Measurements from ENCODE around the gene HDLBP.
"Not testable (repeated sequence)": the region's sequence is repeated elsewhere in the genome, so short reads cannot be mapped to it uniquely, and the experiment has no call there.

Gene HDLBP

GRCh38 chr2:241213041-241213440 is 102.4 kb downstream of the HDLBP start:
- no peak for DNase-seq (ENCODE audit: low spot score)

DNA sequence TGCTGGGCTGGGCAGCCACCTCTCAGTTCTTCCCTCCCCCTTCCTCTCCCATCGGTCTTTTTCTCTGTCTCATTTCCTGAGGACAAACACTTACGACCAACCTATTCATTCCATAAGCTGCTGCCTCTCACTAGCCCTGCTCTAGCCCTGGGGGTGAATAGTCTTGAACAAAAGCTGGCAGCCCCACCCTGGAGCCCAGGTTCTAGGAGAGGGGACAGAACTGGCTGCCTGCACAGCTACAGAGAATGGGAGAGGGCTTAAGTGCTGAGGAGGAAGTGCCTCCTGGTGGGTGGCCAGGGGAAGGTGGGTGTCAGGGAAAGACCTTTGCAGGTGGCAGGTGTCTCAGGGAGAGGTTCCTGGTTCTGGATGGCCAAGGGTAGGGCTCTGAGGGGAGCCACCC is 104.2 kb downstream of the HDLBP start:
- DNase-seq (ENCODE audit: low spot score), result no peak

GRCh38 chr2:241209271-241209670 is 106.2 kb downstream of the HDLBP start:
- DNase-seq (ENCODE audit: low spot score), result no peak

GRCh38 chr2:241208058-241208457 is 107.4 kb downstream of the HDLBP start:
- DNase-seq (ENCODE audit: low spot score), result no peak

DNA sequence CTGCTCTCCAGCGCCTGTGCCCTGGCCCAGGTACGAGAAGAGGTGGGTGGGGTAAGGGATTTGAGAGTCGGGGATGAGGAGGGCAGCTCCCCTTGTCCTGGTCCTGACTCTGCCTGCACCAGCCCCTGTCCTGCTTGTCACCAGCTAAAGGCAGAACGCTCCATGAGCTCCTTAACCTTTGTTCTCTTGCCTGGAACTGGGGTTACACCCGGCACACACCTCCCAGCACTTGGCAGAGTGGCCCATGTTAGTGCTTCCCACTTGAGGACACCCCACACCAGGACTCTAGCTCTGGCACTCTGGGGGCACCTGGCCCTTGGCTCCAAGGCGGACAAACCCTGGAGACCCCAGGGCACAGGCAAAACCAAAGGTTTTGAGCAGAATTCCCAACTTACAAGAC is 107.8 kb downstream of the HDLBP start:
- DNase-seq (ENCODE audit: low spot score), result no peak

- no peak for DNase-seq (ENCODE audit: low spot score)
These were observed 108.3 kb downstream of the HDLBP start for GRCh38 chr2:241207151-241207550.

GRCh38 chr2:241205086-241205485 is 110.4 kb downstream of the HDLBP start:
- no peak for DNase-seq (ENCODE audit: low spot score)

- no peak for DNase-seq (ENCODE audit: low spot score)
These were observed 111.0 kb downstream of the HDLBP start for GRCh38 chr2:241204490-241204889.

DNA sequence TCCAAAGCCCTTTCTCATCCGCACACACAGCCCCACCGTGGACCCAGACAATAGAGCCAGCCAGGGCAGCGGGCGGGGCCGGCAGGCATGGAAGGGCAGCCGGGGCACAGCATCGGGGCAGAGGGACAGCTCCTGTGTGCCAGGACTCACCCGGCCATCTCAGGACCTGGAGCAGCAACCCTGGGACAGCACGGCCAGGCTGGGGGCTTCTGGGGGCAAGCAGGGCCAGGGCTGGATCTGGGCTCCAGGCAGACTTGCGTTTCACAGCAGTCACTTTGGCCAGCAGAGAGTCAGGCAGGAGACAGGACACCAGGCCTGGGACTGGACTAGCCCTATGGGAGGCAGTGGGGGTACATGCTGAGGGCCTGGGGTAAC is 111.5 kb downstream of the HDLBP start:
- no peak for DNase-seq (ENCODE audit: low spot score)

DNA sequence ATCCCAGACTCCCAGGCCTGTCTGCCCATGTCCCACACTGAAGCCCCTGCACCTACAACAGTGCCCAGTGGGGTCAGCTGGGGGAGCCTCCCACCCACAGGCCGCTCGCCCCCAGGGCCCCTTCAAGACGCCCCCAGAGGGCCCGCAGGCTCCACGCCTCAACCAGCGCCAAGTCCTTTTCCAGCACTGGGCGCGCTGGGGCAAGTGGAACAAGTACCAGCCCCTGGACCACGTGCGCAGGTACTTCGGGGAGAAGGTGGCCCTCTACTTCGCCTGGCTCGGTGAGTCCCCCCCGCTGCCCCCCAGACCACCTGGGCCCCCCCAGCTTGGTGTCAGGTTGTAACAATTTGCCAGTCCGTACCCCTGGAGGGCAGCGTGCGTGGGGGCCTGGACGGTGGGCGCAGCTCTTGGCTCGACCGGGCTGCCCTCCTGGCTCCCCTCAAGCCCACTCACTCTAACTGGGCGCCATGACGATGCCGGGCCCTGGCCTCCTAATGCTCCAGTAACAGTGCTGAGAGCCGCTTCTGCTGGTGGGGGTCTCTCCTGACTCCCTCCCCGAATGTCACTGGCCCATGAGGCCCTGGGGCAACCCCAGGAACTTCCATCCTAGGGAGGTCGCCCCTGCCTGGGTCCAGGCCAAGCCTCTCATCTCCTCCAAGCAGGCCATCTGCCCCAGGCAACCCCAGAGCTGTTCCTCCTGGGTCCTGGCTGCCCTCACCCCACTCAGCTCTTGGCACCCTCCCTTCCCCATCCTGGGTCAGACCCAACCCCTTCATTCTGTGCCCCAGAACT is 112.1 kb downstream of the HDLBP start:
- no peak for DNase-seq (ENCODE audit: low spot score)

GRCh38 chr2:241202681-241203080 is 112.8 kb downstream of the HDLBP start:
- DNase-seq (ENCODE audit: low spot score), result no peak

- DNase-seq (ENCODE audit: low spot score), result no peak
These were observed 113.2 kb downstream of the HDLBP start for GRCh38 chr2:241202268-241202585.

DNA sequence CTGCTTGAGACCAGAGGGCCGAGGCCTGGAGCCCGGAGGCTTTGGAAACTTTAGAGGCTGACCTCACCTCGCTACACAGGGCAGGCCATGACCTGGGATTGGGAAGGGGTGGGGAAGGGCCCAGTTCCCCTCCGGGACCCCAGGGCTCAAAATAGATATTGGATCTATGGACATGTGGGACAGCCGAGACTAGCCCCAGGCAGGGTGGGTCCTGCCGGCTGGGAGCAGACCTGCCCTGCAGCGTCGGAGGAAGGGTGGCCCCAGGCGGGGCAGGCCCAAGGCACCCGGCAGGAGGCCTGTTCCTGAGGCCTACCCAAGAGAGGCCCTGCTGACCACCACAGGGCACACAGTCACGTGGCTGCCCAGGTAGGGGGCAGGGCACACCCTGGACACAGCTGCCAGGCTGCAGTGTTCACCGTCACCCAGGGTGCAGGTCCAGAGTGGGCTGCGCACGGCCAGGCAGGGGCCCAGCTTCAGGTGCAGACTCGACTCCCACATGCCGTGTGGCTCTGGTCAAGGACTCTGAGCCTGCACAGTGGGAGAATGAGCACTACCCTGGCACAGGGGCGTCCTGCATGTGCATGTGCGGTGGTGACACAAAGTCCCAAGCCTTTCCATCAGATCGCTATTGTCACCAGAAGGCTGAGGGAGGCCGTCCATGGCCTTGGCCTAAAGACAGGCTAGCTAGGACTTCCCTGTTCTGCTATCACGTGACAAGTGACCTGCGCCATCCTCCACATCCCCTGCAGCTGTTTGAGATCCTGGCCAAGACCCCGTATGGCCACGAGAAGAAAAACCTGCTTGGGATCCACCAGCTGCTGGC is 113.8 kb downstream of the HDLBP start:
- no peak for DNase-seq (ENCODE audit: low spot score)

- DNase-seq (ENCODE audit: low spot score), result no peak
These were observed 114.6 kb downstream of the HDLBP start for GRCh38 chr2:241200822-241201395.

- no peak for DNase-seq (ENCODE audit: low spot score)
These were observed 115.3 kb downstream of the HDLBP start for GRCh38 chr2:241199897-241200821.

DNA sequence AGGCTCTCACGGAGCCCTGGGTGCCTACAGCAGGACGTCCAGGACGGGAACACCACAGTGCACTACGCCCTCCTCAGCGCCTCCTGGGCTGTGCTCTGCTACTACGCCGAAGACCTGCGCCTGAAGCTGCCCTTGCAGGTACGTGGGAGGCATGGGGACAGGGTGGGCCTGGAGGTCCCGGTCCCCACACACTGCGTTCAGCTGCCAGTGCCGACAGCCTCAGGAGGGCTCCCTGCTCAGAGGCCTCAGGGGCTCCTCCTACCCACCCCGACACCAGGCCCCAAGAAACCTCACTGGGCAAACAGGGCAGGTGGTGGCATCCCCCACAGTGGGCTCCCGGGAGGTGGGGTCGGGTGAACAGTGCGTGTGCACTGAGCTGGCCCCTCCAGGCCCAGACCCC is 116.2 kb downstream of the HDLBP start:
- no peak for DNase-seq (ENCODE audit: low spot score)

- DNase-seq (ENCODE audit: low spot score), result no peak
These were observed 116.8 kb downstream of the HDLBP start for GRCh38 chr2:241198381-241199279.

GRCh38 chr2:241197947-241198346 is 117.5 kb downstream of the HDLBP start:
- DNase-seq (ENCODE audit: low spot score), result no peak

- not testable (repeated sequence) for DNase-seq (ENCODE audit: low spot score)
These were observed 118.2 kb downstream of the HDLBP start for GRCh38 chr2:241197246-241197645.

GRCh38 chr2:241195506-241196130 is 119.9 kb downstream of the HDLBP start:
- DNase-seq (ENCODE audit: low spot score), result peak; percentile 15

DNA sequence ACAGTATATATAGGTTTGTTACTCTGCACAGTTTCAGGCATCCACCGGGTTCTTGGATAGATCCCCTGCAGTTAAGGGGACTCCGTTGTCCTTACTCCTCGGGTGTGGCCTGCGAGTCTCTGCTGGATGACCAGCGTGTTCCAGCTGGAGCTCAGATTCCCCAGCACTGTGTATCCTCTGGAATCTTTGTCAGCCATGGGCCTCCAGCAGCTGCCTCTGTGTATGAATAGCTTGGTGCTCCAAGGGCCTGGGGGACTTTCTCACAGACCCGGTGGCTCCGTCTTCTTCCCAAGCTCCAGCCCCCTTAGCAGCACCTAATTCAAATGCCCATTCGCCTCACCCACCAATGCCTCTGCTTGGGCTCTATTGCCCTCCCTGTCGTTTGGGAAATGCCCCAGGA is 120.7 kb downstream of the HDLBP start:
- peak; percentile 10 for DNase-seq (ENCODE audit: low spot score)

All from D341Med (cell line).